K562 (cell line): Measurements from ENCODE around the gene GRIK3. TPM values are rescaled to one million over a fixed set of nuclear protein-coding genes. Genes with fewer than 3 reads are reported as not detected.

Experiments
- ATAC-seq: fragments of 200-7000 bp; cut with Tn5 transposase; 3 replicates; pipeline ENCODE4 v1.9.1; 2020; ENCODE audit warnings: moderate library complexity
- BruUV-seq: library from RNA; stranded (reverse); fragments of 400-500 nt; replicated peaks from 2 replicates; lab custom pipeline; 2021; lab: Mats Ljungman, UMichigan
- CTCF ChIA-PET: fragments of 300-600 bp; formaldehyde crosslinking; extraction: SDS; loops from one replicate; lab custom pipeline; 2021; ENCODE audit warnings: low intra/inter-chr PET ratio; lab: Yijun Ruan, JAX
- POLR2A ChIA-PET: fragments of 300-600, 350-650 bp; sonication (Branson Sonifier 250); formaldehyde crosslinking; extraction: SDS; loops from one replicate; lab custom pipeline; 2021; ENCODE audit warnings: antibody characterized with exemption, inconsistent platforms; lab: Yijun Ruan, JAX
- DNase-seq, 4 experiments: peaks; one replicate each; pipeline versions ENCODE4 v3.0.0 to v3.0.0-alpha.2; 2011 to 2018; ENCODE audit warnings: low spot score in 3 of 4, mixed read lengths in 3 of 4; ENCODE audit errors: extremely low read depth in 1 of 4
- FAIRE-seq: peaks from 2 replicates; lab custom pipeline; 2011; peaks lifted over from hg19 to GRCh38; lab: Jason Lieb, UNC
- H2AFZ ChIP-seq: 2 replicates; pipeline ENCODE4 v1.6.0; 2011; ENCODE audit warnings: low read depth, low read length, control low read depth, inconsistent platforms
- H3K27ac ChIP-seq: fragments of 200-600 bp; 3 replicates; pipeline ENCODE4 v1.8.0; 2011; ENCODE audit warnings: low read depth, mild to moderate bottlenecking, control low read depth, inconsistent platforms, low read length, moderate library complexity, mixed read lengths; ENCODE audit errors: extremely low read depth
- H3K27me3 ChIP-seq, 2 experiments: fragments of 300-600 bp in 1 of 2; 2 replicates in 1 of 2; 3 replicates in 1 of 2; pipeline versions ENCODE4 v1.6.0 to v1.8.0; 2011; ENCODE audit warnings: inconsistent platforms in 2 of 2, low read length in 2 of 2, mild to moderate bottlenecking in 1 of 2, mixed read lengths in 1 of 2, moderate library complexity in 1 of 2; ENCODE audit not compliant: control insufficient read depth in 2 of 2, insufficient read depth in 2 of 2
- H3K36me3 ChIP-seq: fragments of 300-600 bp; 3 replicates; pipeline ENCODE4 v1.8.0; 2011; ENCODE audit warnings: mild to moderate bottlenecking, low read length, inconsistent platforms; ENCODE audit not compliant: control insufficient read depth, insufficient read depth
- H3K4me1 ChIP-seq, 2 experiments: fragments of 200-600 bp in 1 of 2; replicated peaks in 1 of 2; 2 replicates in 1 of 2; 3 replicates in 1 of 2; pipeline versions ENCODE4 v1.5.1 to v1.8.0; 2011; ENCODE audit warnings: inconsistent platforms in 2 of 2, low read length in 2 of 2, mild to moderate bottlenecking in 1 of 2, mixed read lengths in 1 of 2, moderate library complexity in 1 of 2; ENCODE audit not compliant: control insufficient read depth in 2 of 2, insufficient read depth in 2 of 2
- H3K4me2 ChIP-seq: 2 replicates; pipeline ENCODE4 v1.6.1; 2011; ENCODE audit warnings: low read length, control low read depth, inconsistent platforms, mixed read lengths; ENCODE audit not compliant: insufficient read depth
- H3K4me3 ChIP-seq: fragments of 200-600 bp; sonication (generic), shearing (Covaris generic); 2 replicates; pipeline ENCODE4 v1.5.1; 2016; ENCODE audit warnings: control low read depth, inconsistent platforms
- H3K79me2 ChIP-seq: fragments of 200-600 bp; 3 replicates; pipeline ENCODE4 v1.8.0; 2011; ENCODE audit warnings: low read length, inconsistent platforms; ENCODE audit not compliant: control insufficient read depth, insufficient read depth
- H3K9ac ChIP-seq, 2 experiments: 2 replicates each; pipeline versions ENCODE4 v1.6.0 to v1.6.1; 2011; ENCODE audit warnings: low read depth in 2 of 2, low read length in 2 of 2, control low read depth in 1 of 2, inconsistent platforms in 1 of 2, mild to moderate bottlenecking in 1 of 2, mixed read lengths in 1 of 2; ENCODE audit not compliant: insufficient read depth in 1 of 2
- H3K9me1 ChIP-seq: one replicate; pipeline ENCODE4 v1.6.0; 2011; ENCODE audit warnings: inconsistent platforms, mild to moderate bottlenecking, low read length, moderate library complexity; ENCODE audit not compliant: control insufficient read depth, insufficient read depth
- H3K9me3 ChIP-seq: replicated peaks from 2 replicates; pipeline ENCODE4 v1.5.1; 2011; ENCODE audit warnings: low read depth, low read length, inconsistent platforms; ENCODE audit not compliant: control insufficient read depth, insufficient read depth
- H4K20me1 ChIP-seq: replicated peaks from 2 replicates; pipeline ENCODE4 v1.6.1; 2011; ENCODE audit warnings: low read length, inconsistent platforms, mixed read lengths; ENCODE audit not compliant: control insufficient read depth, insufficient read depth
- FOXJ2 ChIP-seq: fragments of 200-800 bp; sonication (Bioruptor generic); IDR thresholded peaks from 2 replicates; pipeline ENCODE4 v1.6.1; 2016; ENCODE audit warnings: missing genetic modification characterization, missing compliant biosample characterization
- LARP7 ChIP-seq: fragments of 450-650 bp; IDR thresholded peaks from 2 replicates; pipeline ENCODE4 v1.6.1; 2016
- LEF1 ChIP-seq: fragments of 450-650 bp; IDR thresholded peaks from 2 replicates; pipeline ENCODE4 v1.6.1; 2016; ENCODE audit warnings: mild to moderate bottlenecking
- RCOR1 ChIP-seq, 2 experiments: IDR thresholded peaks; 2 replicates each; pipeline ENCODE4 v1.6.1; 2012; ENCODE audit warnings: low read depth in 2 of 2, low read length in 2 of 2, borderline replicate concordance in 1 of 2, improper control_type of control experiment in 1 of 2
- RREB1 ChIP-seq: fragments of 250-450 bp; sonication (Bioruptor Pico); IDR thresholded peaks from 2 replicates; pipeline ENCODE4 v1.4.0; 2020
- SNAPC5 ChIP-seq: fragments of 250-450 bp; sonication (Bioruptor Pico); IDR thresholded peaks from 2 replicates; pipeline ENCODE4 v1.8.0; 2021; ENCODE audit warnings: moderate library complexity, mild to moderate bottlenecking, inconsistent platforms
- ZFP1 ChIP-seq: fragments of 450-650 bp; formaldehyde crosslinking; IDR thresholded peaks from 2 replicates; pipeline ENCODE4 v1.4.0; 2020; ENCODE audit warnings: mild to moderate bottlenecking, mixed read lengths
- ZNF165 ChIP-seq: fragments of 250-450 bp; sonication (Bioruptor Pico); IDR thresholded peaks from 2 replicates; pipeline ENCODE4 v1.4.0; 2020; ENCODE audit warnings: borderline replicate concordance
- WGBS: fragments of 100-300 bp; shearing (Covaris generic); methylation state at CpG from one replicate; pipeline ENCODE4 v1.1.6; 2016; ENCODE audit warnings: low coverage, mixed read lengths; ENCODE audit not compliant: insufficient coverage; ENCODE audit errors: missing lambda C conversion rate; 5-methylcytosine and 5-hydroxymethylcytosine counted together
- in situ Hi-C: fragments of 300-500 bp; cut with MboI; formaldehyde crosslinking; loops from 4 replicates; pipeline ENCODE4 v1.15.0; 2018; ENCODE audit warnings: inconsistent platforms, mixed read lengths
- intact Hi-C: fragments of 100-400 bp; cut with micrococcal nuclease; formaldehyde crosslinking; loops from 2 replicates; pipeline ENCODE4 v1.14.2; 2022
- polyA plus RNA-seq, 8 experiments: library from polyadenylated mRNA; depleted of rRNA in 4 of 8; stranded (reverse) in 5 of 8; unstranded in 3 of 8; fragments of >200 nt; fragmentation: Nextera tagmentation in 2 of 8; fragmentation: Illumina TruSeq in 1 of 8; extraction: Ambion mirVana in 2 of 8; extraction: Trizol in 1 of 8; gene quantifications; 2 replicates each; pipeline versions ENCODE4 v1.2.1 to v1.2.3, GENCODE V29; 2011 to 2014; ENCODE audit warnings: inconsistent platforms in 1 of 8, missing spikeins in 1 of 8
- total RNA-seq, 7 experiments: library from RNA; depleted of rRNA in 6 of 7; stranded (reverse); fragments of >200 nt in 6 of 7; fragmentation: Illumina TruSeq in 2 of 7; extraction: Trizol in 2 of 7; gene quantifications; 2 replicates each; pipeline versions ENCODE4 v1.2.1 to v1.2.3, GENCODE V29; 2011 to 2021; ENCODE audit warnings: low replicate concordance in 1 of 7

The GRIK3 gene
- total and polyA plus RNA-seq, 9 of the 15 experiments (the other 6 are each of a cell fraction or from before 2014, with no cell fraction given): not detected

DNA sequence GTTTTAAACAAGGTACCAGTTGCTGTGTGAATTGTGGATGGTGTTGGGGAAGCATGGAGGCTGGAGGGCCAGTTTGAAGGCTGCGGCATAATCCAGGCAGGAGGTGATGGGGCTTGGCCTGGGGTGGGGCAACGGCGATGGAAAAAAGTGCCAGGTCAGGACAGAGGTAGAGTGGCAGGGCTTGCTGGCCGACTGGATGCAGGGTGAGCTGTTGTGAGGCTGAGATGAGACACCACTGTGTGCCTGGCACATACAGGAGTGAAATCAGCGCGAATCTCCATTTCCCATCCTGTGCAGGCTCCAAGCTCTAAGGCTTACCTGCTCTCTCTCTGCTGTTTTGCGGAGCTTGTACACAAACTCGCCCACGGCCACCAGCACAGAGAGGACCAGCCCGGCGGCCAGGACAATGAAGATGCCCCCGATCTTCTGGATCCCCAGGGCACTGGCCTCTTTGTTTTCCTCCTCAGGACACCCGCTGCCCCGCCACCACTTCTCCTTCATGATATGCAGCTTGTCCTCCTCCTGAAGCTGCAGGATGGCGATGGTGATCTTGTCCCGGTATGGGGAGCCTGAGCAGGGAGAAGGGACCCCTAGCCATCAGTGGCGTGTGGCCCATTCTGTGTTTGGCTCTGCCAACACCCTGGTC, 229.5 kb downstream of the GRIK3 start:
- FAIRE-seq (no peak), DNase-seq (no peak), ATAC-seq (no peak)
- TF ChIP-seq ZNF165 (CRISPR knock-in tag) (no peak), LEF1 (no peak)
- peaks cover 8% of the 10 kb centered on the region; the same call in 1 of the 2 replicates for H4K20me1 ChIP-seq
- H2AFZ ChIP-seq: no peak overlapping the region
- H3K9me1 ChIP-seq: no peaks in the 10 kb centered on the region
- no peaks in the 10 kb centered on the region for H3K9me3 ChIP-seq
- peaks cover 0 to 3% of the 10 kb centered on the region in 2 experiments; a peak in 1 of 5 replicates for H3K4me1 ChIP-seq
- no peaks in the 10 kb centered on the region for H3K36me3 ChIP-seq
- intact Hi-C loops: no loop called here
- no TSS peak for BruUV-seq
- CTCF ChIA-PET: no interaction called here
- POLR2A ChIA-PET: interaction anchor here (0.6 to 0.8 kb wide), 4 partner anchors 10 to 51 kb away, joined by 3 read pairs; no protein-coding TSS in a partner anchor
- H3K27ac ChIP-seq: no peak overlapping the region
- H3K79me2 ChIP-seq: no peaks in the 10 kb centered on the region
- no peak overlapping the region for H3K9ac ChIP-seq
- WGBS: 2% methylated on average over 17 of the region's 17 CpGs
- no peak overlapping the region for H3K4me2 ChIP-seq
- no peak overlapping the region for H3K4me3 ChIP-seq
- H3K27me3 ChIP-seq: peaks cover 28 to 51% of the 10 kb centered on the region in 2 experiments
- in situ Hi-C loops: no loop called here

DNA sequence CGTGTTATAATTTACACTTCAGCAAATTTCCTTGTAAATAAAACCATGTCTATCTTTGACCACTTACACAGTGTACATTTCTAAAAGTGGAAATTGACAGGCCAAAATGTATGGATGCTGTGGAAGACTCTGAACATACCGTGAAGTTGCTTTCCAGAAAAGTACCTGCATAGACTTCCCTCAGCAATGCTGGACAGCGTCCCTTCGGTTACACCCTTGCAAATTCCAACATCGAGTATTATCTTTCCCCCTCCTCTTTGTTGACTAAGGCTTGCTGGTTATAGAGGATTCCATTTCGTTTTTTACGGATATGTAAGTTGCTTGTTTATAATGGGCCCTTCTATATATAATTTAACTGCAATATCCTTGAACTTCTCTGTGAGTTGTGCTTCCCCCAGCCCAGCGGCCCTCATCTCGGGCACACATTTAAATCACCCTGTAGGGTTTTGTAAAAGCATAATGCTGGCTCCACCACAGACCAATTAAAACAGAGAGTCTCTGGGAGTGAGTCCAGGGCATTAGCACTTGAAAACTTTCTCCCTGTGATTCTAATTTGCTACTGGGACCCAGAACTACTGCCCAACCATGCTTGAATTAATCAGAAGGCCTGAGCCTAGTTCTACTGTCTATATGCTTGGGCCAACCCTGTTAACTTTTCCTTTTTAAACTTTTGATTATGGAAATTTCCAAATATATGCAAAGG, 230.3 kb downstream of the GRIK3 start:
- Histone ChIP-seq H3K4me3 (no peak overlapping the region), H3K27me3 (peaks cover 28 to 58% of the 10 kb centered on the region in 2 experiments), H3K4me2 (no peak overlapping the region), H4K20me1 (peaks cover 8% of the 10 kb centered on the region; the same call in 1 of the 2 replicates), H3K27ac (no peak overlapping the region), H3K4me1 (peaks cover 0 to 3% of the 10 kb centered on the region in 2 experiments; a peak in 1 of 5 replicates), H3K9me3 (no peaks in the 10 kb centered on the region), H3K79me2 (no peaks in the 10 kb centered on the region), H3K9me1 (no peaks in the 10 kb centered on the region), H3K36me3 (no peaks in the 10 kb centered on the region), H2AFZ (no peak overlapping the region), H3K9ac (no peak overlapping the region)
- intact Hi-C loops: no loop called here
- ChIA-PET POLR2A (interaction anchor here (0.8 kb wide), 1 partner anchor 52 kb away, joined by 3 read pairs; no protein-coding TSS in a partner anchor), CTCF (no interaction called here)
- no TSS peak for BruUV-seq
- no peak for DNase-seq
- 1% methylated on average over 9 of the region's 9 CpGs for WGBS
- FAIRE-seq: no peak
- ATAC-seq: no peak
- in situ Hi-C loops: no loop called here
- TF ChIP-seq FOXJ2 (tag) (no peak), RCOR1 (IDR thresholded peaks at IDR 0.05; ENCODE audit: borderline replicate concordance in 1 of 2, low read depth in 2 of 2, low read length in 2 of 2) (no peak), ZFP1 (no peak), SNAPC5 (no peak), RREB1 (CRISPR knock-in tag) (no peak), LARP7 (no peak)
